PC-9 (cell line): ENCODE results near the gene PRR19. TPM values are rescaled to one million over a fixed set of nuclear protein-coding genes. Genes with fewer than 3 reads are reported as not detected.

Source experiments
- BruUV-seq: library from RNA; stranded (reverse); fragments of 400-500 nt; replicated peaks from 2 replicates; lab custom pipeline; 2021; lab: Mats Ljungman, UMichigan
- CTCF ChIA-PET: fragments of 300-600 bp; sonication (Branson Sonifier 250); formaldehyde crosslinking; loops from one replicate; lab custom pipeline; 2022; ENCODE audit warnings: antibody characterized with exemption; lab: Charles Lee
- POLR2A ChIA-PET: fragments of 300-600 bp; sonication (Branson Sonifier 250); formaldehyde crosslinking; loops from one replicate; lab custom pipeline; 2022; ENCODE audit warnings: antibody characterized with exemption; ENCODE audit not compliant: unreplicated experiment; lab: Charles Lee
- DNase-seq, 2 experiments: peaks; one replicate each; pipeline versions ENCODE4 v3.0.0 to v3.0.0-alpha.2; 2015 to 2022; ENCODE audit warnings: mixed read lengths in 1 of 2
- H2AFZ ChIP-seq: fragments of 200-600 bp; sonication (generic); 2 replicates; pipeline ENCODE4 v1.8.1; 2017; ENCODE audit warnings: antibody characterized with exemption
- H3F3A ChIP-seq: fragments of 200-600 bp; sonication (generic); 2 replicates; pipeline ENCODE4 v1.8.1; 2017; ENCODE audit warnings: antibody characterized with exemption, mild to moderate bottlenecking, low read depth; ENCODE audit not compliant: insufficient read depth
- H3K27ac ChIP-seq: fragments of 200-600 bp; sonication (generic); 2 replicates; pipeline ENCODE4 v1.6.1; 2016; ENCODE audit warnings: mixed run types
- H3K27me3 ChIP-seq: fragments of 200-600 bp; sonication (generic); 2 replicates; pipeline ENCODE4 v1.6.1; 2016; ENCODE audit warnings: low read depth, mixed run types; ENCODE audit not compliant: insufficient read depth
- H3K36me3 ChIP-seq: fragments of 200-600 bp; sonication (generic); 2 replicates; pipeline ENCODE4 v1.6.1; 2016; ENCODE audit warnings: low read depth, mixed run types
- H3K4me1 ChIP-seq: fragments of 200-600 bp; sonication (generic); replicated peaks from 2 replicates; pipeline ENCODE4 v1.6.1; 2016; ENCODE audit warnings: mixed run types; ENCODE audit not compliant: insufficient read depth
- H3K4me2 ChIP-seq: fragments of 200-600 bp; sonication (generic); 2 replicates; pipeline ENCODE4 v1.6.1; 2017; ENCODE audit warnings: mixed run types
- H3K4me3 ChIP-seq: fragments of 200-600 bp; sonication (generic); 2 replicates; pipeline ENCODE4 v1.6.1; 2016; ENCODE audit warnings: mixed run types
- H3K79me2 ChIP-seq: fragments of 200-600 bp; sonication (generic); 2 replicates; pipeline ENCODE4 v1.6.1; 2017; ENCODE audit warnings: low read depth, mixed run types
- H3K9me2 ChIP-seq: fragments of 200-600 bp; sonication (generic); 2 replicates; pipeline ENCODE4 v1.8.1; 2017; ENCODE audit warnings: mild to moderate bottlenecking; ENCODE audit not compliant: insufficient read depth
- H3K9me3 ChIP-seq: fragments of 200-600 bp; sonication (generic); 2 replicates; pipeline ENCODE4 v1.8.1; 2016; ENCODE audit warnings: low read depth; ENCODE audit not compliant: insufficient read depth
- H4K20me1 ChIP-seq: fragments of 200-600 bp; sonication (generic); 2 replicates; pipeline ENCODE4 v1.8.1; 2017; ENCODE audit not compliant: insufficient read depth
- EZH2 ChIP-seq: fragments of 200-600 bp; sonication (generic); IDR thresholded peaks from 2 replicates; pipeline ENCODE4 v1.8.0; 2017; ENCODE audit warnings: antibody characterized with exemption, low read depth
- intact Hi-C: fragments of 100-400 bp; cut with micrococcal nuclease; formaldehyde crosslinking; loops from one replicate; pipeline ENCODE4 v1.10.0; 2022; ENCODE audit not compliant: unreplicated experiment
- total RNA-seq: library from RNA; stranded (reverse); gene quantifications from 2 replicates; pipeline ENCODE4 v1.2.3, GENCODE V29; 2021
- TF ChIP-seq, protein P1 (sequence below): fragments of 200-600 bp; sonication (generic); conservative IDR thresholded peaks from 2 replicates; pipeline ENCODE4 v1.6.1; 2017; ENCODE audit warnings: mixed run types, antibody characterized with exemption, mild to moderate bottlenecking, moderate library complexity

Gene PRR19
- total RNA-seq, 1 experiment from 2014 or later, result 0.85 TPM

- Histone ChIP-seq H3K9me3 (no peaks in the 10 kb centered on the region), H3K4me3 (no peak overlapping the region), H3K9me2 (no peaks in the 10 kb centered on the region), H3K79me2 (peaks cover 12% of the 10 kb centered on the region), H3F3A (peaks cover 5% of the 10 kb centered on the region; the same call in 1 of the 2 replicates), H3K27me3 (no peaks in the 10 kb centered on the region), H3K36me3 (no peaks in the 10 kb centered on the region), H3K4me2 (no peak overlapping the region), H3K27ac (no peak overlapping the region), H3K4me1 (peaks cover 7% of the 10 kb centered on the region; the same call in 1 of the 2 replicates), H2AFZ (no peak overlapping the region), H4K20me1 (no peaks in the 10 kb centered on the region)
- ChIA-PET CTCF (interaction anchor here (0.7 kb wide), 1 partner anchor 52 kb away, joined by 3 read pairs; no protein-coding TSS in a partner anchor), POLR2A (no interaction called here)
- TF ChIP-seq, protein P1, sequence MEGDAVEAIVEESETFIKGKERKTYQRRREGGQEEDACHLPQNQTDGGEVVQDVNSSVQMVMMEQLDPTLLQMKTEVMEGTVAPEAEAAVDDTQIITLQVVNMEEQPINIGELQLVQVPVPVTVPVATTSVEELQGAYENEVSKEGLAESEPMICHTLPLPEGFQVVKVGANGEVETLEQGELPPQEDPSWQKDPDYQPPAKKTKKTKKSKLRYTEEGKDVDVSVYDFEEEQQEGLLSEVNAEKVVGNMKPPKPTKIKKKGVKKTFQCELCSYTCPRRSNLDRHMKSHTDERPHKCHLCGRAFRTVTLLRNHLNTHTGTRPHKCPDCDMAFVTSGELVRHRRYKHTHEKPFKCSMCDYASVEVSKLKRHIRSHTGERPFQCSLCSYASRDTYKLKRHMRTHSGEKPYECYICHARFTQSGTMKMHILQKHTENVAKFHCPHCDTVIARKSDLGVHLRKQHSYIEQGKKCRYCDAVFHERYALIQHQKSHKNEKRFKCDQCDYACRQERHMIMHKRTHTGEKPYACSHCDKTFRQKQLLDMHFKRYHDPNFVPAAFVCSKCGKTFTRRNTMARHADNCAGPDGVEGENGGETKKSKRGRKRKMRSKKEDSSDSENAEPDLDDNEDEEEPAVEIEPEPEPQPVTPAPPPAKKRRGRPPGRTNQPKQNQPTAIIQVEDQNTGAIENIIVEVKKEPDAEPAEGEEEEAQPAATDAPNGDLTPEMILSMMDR, result no peak
- no peak for TF ChIP-seq EZH2
- no peak for DNase-seq
- intact Hi-C loops, result no loop called here
- BruUV-seq, result no TSS peak
Observed at GRCh38 chr19:42297039-42297438, 4.9 kb upstream of the PRR19 start.

DNA sequence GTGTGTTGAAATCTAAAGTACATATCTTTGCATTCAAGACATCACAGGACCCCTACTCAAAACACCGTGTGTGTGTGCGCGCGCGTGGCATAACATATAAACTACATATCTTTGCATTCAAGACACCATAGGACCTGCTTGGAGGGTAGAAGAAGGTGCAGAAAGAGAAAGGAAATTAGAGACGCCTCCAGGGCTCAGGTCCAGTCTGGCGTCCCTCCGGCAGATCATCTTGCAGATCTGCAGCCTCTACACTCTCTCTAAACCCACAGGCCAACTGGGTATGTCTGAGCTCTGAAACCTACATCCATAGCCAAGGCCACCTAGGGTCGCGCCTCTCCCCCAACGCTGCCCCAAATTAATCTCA, 1.2 kb downstream of the PRR19 start:
- Histone ChIP-seq H3K36me3 (no peaks in the 10 kb centered on the region), H3K9me2 (no peaks in the 10 kb centered on the region), H3K4me1 (peaks cover 7% of the 10 kb centered on the region; the same call in 1 of the 2 replicates), H3K4me3 (peak overlapping the region; percentile 38; the same call in 1 of the 2 replicates), H3F3A (peaks cover 5% of the 10 kb centered on the region; the same call in 1 of the 2 replicates), H3K4me2 (peak overlapping the region; percentile 92), H3K27ac (no peak overlapping the region), H2AFZ (0 out of 2 replicates have a peak overlapping the region, but pooled peaks have one; percentile 50), H3K79me2 (peaks cover 12% of the 10 kb centered on the region), H4K20me1 (no peaks in the 10 kb centered on the region), H3K27me3 (no peaks in the 10 kb centered on the region), H3K9me3 (no peaks in the 10 kb centered on the region)
- no peak for TF ChIP-seq EZH2
- TF ChIP-seq, protein P1, result no peak
- POLR2A ChIA-PET, result no interaction called here
- intact Hi-C loops, result loop anchor here (2.0 kb wide), 1 partner anchor 60 kb away; the partner anchor contains the start of gene GSK3A
- CTCF ChIA-PET, result interaction anchor here (0.6 kb wide), 1 partner anchor 44 kb away, joined by 3 read pairs; no protein-coding TSS in a partner anchor
- BruUV-seq, result no TSS peak
- no peak for DNase-seq

GRCh38 chr19:42303876-42304275, 1.9 kb downstream of the PRR19 start:
- no peak for DNase-seq
- no peaks in the 10 kb centered on the region for H4K20me1 ChIP-seq
- H3K27ac ChIP-seq, result no peak overlapping the region
- H3K4me2 ChIP-seq, result no peak overlapping the region
- peaks cover 12% of the 10 kb centered on the region for H3K79me2 ChIP-seq
- H3K27me3 ChIP-seq, result no peaks in the 10 kb centered on the region
- H3K4me1 ChIP-seq, result peaks cover 7% of the 10 kb centered on the region; the same call in 1 of the 2 replicates
- H3K9me3 ChIP-seq, result no peaks in the 10 kb centered on the region
- no peaks in the 10 kb centered on the region for H3K9me2 ChIP-seq
- POLR2A ChIA-PET, result no interaction called here
- intact Hi-C loops, result loop anchor here (2.0 kb wide), 1 partner anchor 61 kb away; the partner anchor contains the start of gene GSK3A
- CTCF ChIA-PET, result interaction anchor here (0.6 kb wide), 2 partner anchors 119 to 155 kb away, joined by 5 to 14 read pairs; no protein-coding TSS in a partner anchor
- H3K4me3 ChIP-seq, result no peak overlapping the region
- no TSS peak for BruUV-seq
- H3K36me3 ChIP-seq, result no peaks in the 10 kb centered on the region
- no peak for TF ChIP-seq EZH2
- TF ChIP-seq, protein P1, result no peak
- H3F3A ChIP-seq, result peaks cover 8% of the 10 kb centered on the region; the same call in 1 of the 2 replicates
- no peak overlapping the region for H2AFZ ChIP-seq
